ENCODE data around the gene RASSF8.

GRCh38 chr12:25949343-25949742 lies 9.1 kb upstream of the RASSF8 start:
- no peak for TF ChIP-seq CTCF (IDR thresholded peaks at IDR 0.05)
- no peak for TF ChIP-seq POLR2A (IDR thresholded peaks at IDR 0.05)
